H9 (cell line): ENCODE measurements around the gene ADAMTS2. TPM values are rescaled to one million over a fixed set of nuclear protein-coding genes. Genes with fewer than 3 reads are reported as not detected.
A peak's percentile ranks its signal among the peaks of the same experiment; 100 is the strongest.

Experiments used
- DNase-seq: peaks from one replicate; pipeline ENCODE4 v3.0.0-alpha.2; 2017
- H2AFZ ChIP-seq: one replicate; pipeline ENCODE4 v1.6.1; 2013; ENCODE audit warnings: mild to moderate bottlenecking, low read length, control low read depth, moderate library complexity
- H2AK5ac ChIP-seq: 2 replicates; pipeline ENCODE4 v1.6.1; 2013; ENCODE audit warnings: low read length, control low read depth, mixed read lengths; ENCODE audit not compliant: insufficient read length
- H2BK120ac ChIP-seq: one replicate; pipeline ENCODE4 v1.6.1; 2013; ENCODE audit warnings: low read depth, mild to moderate bottlenecking, low read length, control low read depth, inconsistent platforms; ENCODE audit not compliant: poor library complexity, severe bottlenecking
- H2BK12ac ChIP-seq: 2 replicates; pipeline ENCODE4 v1.6.1; 2013; ENCODE audit warnings: low read length, control low read depth, mixed read lengths, low read depth; ENCODE audit not compliant: insufficient read length
- H2BK15ac ChIP-seq: 2 replicates; pipeline ENCODE4 v1.6.1; 2013; ENCODE audit warnings: low read depth, low read length, control low read depth
- H2BK20ac ChIP-seq: one replicate; pipeline ENCODE4 v1.6.1; 2013; ENCODE audit warnings: low read depth, mild to moderate bottlenecking, low read length, control low read depth, inconsistent platforms; ENCODE audit not compliant: poor library complexity, severe bottlenecking
- H2BK5ac ChIP-seq: 2 replicates; pipeline ENCODE4 v1.6.1; 2013; ENCODE audit warnings: low read length, control low read depth, mixed read lengths; ENCODE audit not compliant: insufficient read length
- H3K14ac ChIP-seq: 2 replicates; pipeline ENCODE4 v1.6.1; 2013; ENCODE audit warnings: low read length, control low read depth; ENCODE audit not compliant: insufficient read depth
- H3K18ac ChIP-seq: 2 replicates; pipeline ENCODE4 v1.6.1; 2013; ENCODE audit warnings: low read depth, mild to moderate bottlenecking, mixed read lengths, low read length, control low read depth; ENCODE audit not compliant: insufficient read length
- H3K23ac ChIP-seq: 2 replicates; pipeline ENCODE4 v1.6.1; 2013; ENCODE audit warnings: low read length, control low read depth, mixed read lengths, low read depth; ENCODE audit not compliant: insufficient read length
- H3K23me2 ChIP-seq: 2 replicates; pipeline ENCODE4 v1.6.1; 2013; ENCODE audit warnings: low read depth, mild to moderate bottlenecking, mixed read lengths, low read length, control low read depth; ENCODE audit not compliant: insufficient read length, poor library complexity, severe bottlenecking
- H3K27ac ChIP-seq: 2 replicates; pipeline ENCODE4 v1.5.1; 2013; ENCODE audit warnings: low read length, control low read depth, mixed read lengths, low read depth; ENCODE audit not compliant: insufficient read length
- H3K27me3 ChIP-seq: 2 replicates; pipeline ENCODE4 v1.6.1; 2013; ENCODE audit warnings: low read length, control low read depth, inconsistent platforms; ENCODE audit not compliant: insufficient read depth
- H3K4ac ChIP-seq: 2 replicates; pipeline ENCODE4 v1.6.1; 2013; ENCODE audit warnings: low read depth, mild to moderate bottlenecking, control low read depth, inconsistent platforms, low read length, moderate library complexity
- H3K4me1 ChIP-seq: 2 replicates; pipeline ENCODE4 v1.6.1; 2013; ENCODE audit warnings: low read length, control low read depth, inconsistent platforms; ENCODE audit not compliant: insufficient read depth
- H3K4me2 ChIP-seq: 2 replicates; pipeline ENCODE4 v1.6.1; 2013; ENCODE audit warnings: low read length, control low read depth, mixed read lengths; ENCODE audit not compliant: insufficient read length, insufficient read depth
- H3K56ac ChIP-seq: 2 replicates; pipeline ENCODE4 v1.6.1; 2013; ENCODE audit warnings: low read depth, mild to moderate bottlenecking, mixed read lengths, low read length, control low read depth; ENCODE audit not compliant: insufficient read length
- H3K79me1 ChIP-seq: 2 replicates; pipeline ENCODE4 v1.6.1; 2013; ENCODE audit warnings: low read depth, mild to moderate bottlenecking, moderate library complexity, low read length, control low read depth, inconsistent platforms; ENCODE audit not compliant: insufficient read depth, poor library complexity, severe bottlenecking
- H3K79me2 ChIP-seq: 2 replicates; pipeline ENCODE4 v1.6.1; 2013; ENCODE audit warnings: low read length, control low read depth, inconsistent platforms; ENCODE audit not compliant: insufficient read depth
- H3K9ac ChIP-seq: 2 replicates; pipeline ENCODE4 v1.6.1; 2013; ENCODE audit warnings: low read length, control low read depth, mixed read lengths; ENCODE audit not compliant: insufficient read length; ENCODE audit errors: extremely low read depth
- H3K9me3 ChIP-seq: one replicate; pipeline ENCODE4 v1.6.1; 2013; ENCODE audit warnings: low read depth, low read length, inconsistent platforms; ENCODE audit not compliant: control insufficient read depth
- H3T11ph ChIP-seq: one replicate; pipeline ENCODE4 v1.6.1; 2013; ENCODE audit warnings: mild to moderate bottlenecking, low read length, control low read depth, inconsistent platforms
- H4K20me1 ChIP-seq: one replicate; pipeline ENCODE4 v1.6.1; 2013; ENCODE audit not compliant: control insufficient read depth, insufficient read length, insufficient read depth
- H4K5ac ChIP-seq: 2 replicates; pipeline ENCODE4 v1.6.1; 2013; ENCODE audit warnings: low read depth, mild to moderate bottlenecking, mixed read lengths, low read length, control low read depth; ENCODE audit not compliant: insufficient read length
- H4K8ac ChIP-seq: replicated peaks from 2 replicates; pipeline ENCODE4 v1.6.1; 2013; ENCODE audit warnings: low read length, control low read depth, mixed read lengths, low read depth; ENCODE audit not compliant: insufficient read length
- H4K91ac ChIP-seq: 2 replicates; pipeline ENCODE4 v1.6.1; 2013; ENCODE audit warnings: low read depth, mild to moderate bottlenecking, moderate library complexity, mixed read lengths, low read length, control low read depth; ENCODE audit not compliant: insufficient read length
- H3K27ac Mint-ChIP-seq, 3 experiments: 2 replicates in 2 of 3; 3 replicates in 1 of 3; pipeline ENCODE4 v1.8.0; 2020 to 2021; ENCODE audit warnings: mixed read lengths in 3 of 3, mild to moderate bottlenecking in 1 of 3, moderate library complexity in 1 of 3
- H3K27me3 Mint-ChIP-seq: 2 replicates; pipeline ENCODE4 v1.8.0; 2021; ENCODE audit warnings: low read depth, mild to moderate bottlenecking, moderate library complexity, mixed read lengths
- H3K36me3 Mint-ChIP-seq, 3 experiments: 2 replicates in 2 of 3; 3 replicates in 1 of 3; pipeline ENCODE4 v1.8.0; 2020 to 2021; ENCODE audit warnings: low read depth in 3 of 3, mixed read lengths in 3 of 3; ENCODE audit not compliant: insufficient read depth in 1 of 3
- H3K4me1 Mint-ChIP-seq, 2 experiments: 2 replicates each; pipeline ENCODE4 v1.8.0; 2020; ENCODE audit warnings: mixed read lengths in 2 of 2
- H3K4me3 Mint-ChIP-seq, 2 experiments: 2 replicates in 1 of 2; 3 replicates in 1 of 2; pipeline ENCODE4 v1.8.0; 2020 to 2021; ENCODE audit warnings: mild to moderate bottlenecking in 2 of 2, mixed read lengths in 2 of 2, moderate library complexity in 1 of 2
- H3K9me3 Mint-ChIP-seq, 2 experiments: 2 replicates in 1 of 2; 3 replicates in 1 of 2; pipeline ENCODE4 v1.8.0; 2020; ENCODE audit warnings: mild to moderate bottlenecking in 2 of 2, mixed read lengths in 2 of 2, moderate library complexity in 1 of 2
- WGBS: extraction: QIAGEN DNeasy Blood & Tissue Kit; methylation state at CpG from one replicate; pipeline ENCODE4 v1.1.7; 2013; ENCODE audit warnings: missing lambda C conversion rate, low lambda C conversion rate, mixed read lengths; ENCODE audit not compliant: insufficient read length; ENCODE audit errors: extremely low coverage; 5-methylcytosine and 5-hydroxymethylcytosine counted together
- total RNA-seq: library from RNA; stranded (reverse); gene quantifications from 2 replicates; pipeline ENCODE4 v1.2.1, GENCODE V29; 2021
- TF ChIP-seq, protein P1 (sequence below): fragments of 200-600 bp; sonication (generic); conservative IDR thresholded peaks from 3 replicates; pipeline ENCODE4 v1.8.0; 2021; ENCODE audit warnings: antibody characterized with exemption, mild to moderate bottlenecking

ADAMTS2 gene
- total RNA-seq, 1 experiment from 2014 or later: 5.4 TPM

DNA sequence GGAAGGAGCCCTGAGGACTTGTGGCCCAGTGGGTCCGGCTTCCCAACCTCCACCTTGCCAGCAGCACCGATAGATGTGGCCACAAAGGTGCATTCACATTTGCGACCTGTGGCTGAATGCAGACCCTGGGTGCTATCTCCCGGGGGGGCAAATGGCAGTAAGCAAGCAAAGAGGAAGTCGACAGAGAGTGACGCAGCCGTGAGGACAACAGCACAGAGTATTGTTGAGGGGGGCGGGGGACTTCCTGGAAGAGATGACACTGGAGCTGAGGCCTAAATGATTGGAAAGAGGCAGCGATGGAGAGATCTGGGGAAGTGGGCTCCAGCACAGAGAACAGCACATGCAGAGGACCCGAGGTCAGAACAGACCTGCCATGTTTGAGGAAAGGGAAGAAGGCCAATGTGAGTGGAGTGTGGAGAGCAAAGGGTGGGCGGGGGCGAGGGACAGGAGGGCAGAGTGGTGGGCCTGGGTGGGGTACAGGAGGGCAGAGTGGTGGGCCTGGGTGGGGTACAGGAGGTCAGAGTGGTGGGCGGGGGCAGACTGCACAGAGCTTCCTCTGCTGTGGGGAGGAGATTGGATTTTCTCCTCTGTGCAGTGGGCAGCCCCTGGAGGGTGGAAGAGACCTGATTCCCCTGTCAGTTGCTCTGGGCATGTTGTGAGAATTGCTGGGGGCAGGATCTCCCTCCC is 42.6 kb downstream of the ADAMTS2 start:
- no peaks in the 10 kb centered on the region for H3K23me2 ChIP-seq

More for the DNA sequence above, 42.6 kb downstream of the ADAMTS2 start:
- no peak overlapping the region for H2BK12ac ChIP-seq
- no peak overlapping the region for H2BK15ac ChIP-seq
- Mint-ChIP-seq H3K27me3 (peaks cover 1% of the 10 kb centered on the region), H3K4me1 (0 out of 4 replicates have a peak, but pooled peaks cover 0 to 4% of the 10 kb centered on the region in 2 experiments), H3K4me3 (no peak overlapping the region), H3K27ac (no peak overlapping the region), H3K9me3 (peaks cover 27 to 34% of the 10 kb centered on the region in 2 experiments; a peak in 4 of 5 replicates), H3K36me3 (0 out of 7 replicates have a peak, but pooled peaks cover 0 to 13% (median 2%) of the 10 kb centered on the region in 3 experiments)
- H3K14ac ChIP-seq: 0 out of 2 replicates have a peak overlapping the region, but pooled peaks have one; percentile 8
- DNase-seq: no peak
- no peak overlapping the region for H4K5ac ChIP-seq
- no peaks in the 10 kb centered on the region for H3K79me1 ChIP-seq
- no peak overlapping the region for H2BK20ac ChIP-seq
- no peak overlapping the region for H3K4ac ChIP-seq
- no peak overlapping the region for H2BK5ac ChIP-seq
- H4K91ac ChIP-seq: no peak overlapping the region
- no peak overlapping the region for H2AFZ ChIP-seq
- no peaks in the 10 kb centered on the region for H3K4me1 ChIP-seq
- H2BK120ac ChIP-seq: no peak overlapping the region
- H3K9ac ChIP-seq: no peak overlapping the region
- no peaks in the 10 kb centered on the region for H3K9me3 ChIP-seq
- no peak overlapping the region for H4K8ac ChIP-seq
- no peaks in the 10 kb centered on the region for H4K20me1 ChIP-seq
- no peak overlapping the region for H3K56ac ChIP-seq
- H3T11ph ChIP-seq: no peak overlapping the region
- H3K18ac ChIP-seq: no peak overlapping the region
- WGBS: no CpG with 5 or more reads among the region's 13 CpGs
- H3K4me2 ChIP-seq: no peak overlapping the region
- H3K27ac ChIP-seq: no peak overlapping the region
- H3K79me2 ChIP-seq: no peaks in the 10 kb centered on the region
- H3K23ac ChIP-seq: no peak overlapping the region
- H3K27me3 ChIP-seq: no peaks in the 10 kb centered on the region
- H2AK5ac ChIP-seq: no peak overlapping the region
- TF ChIP-seq, protein P1, sequence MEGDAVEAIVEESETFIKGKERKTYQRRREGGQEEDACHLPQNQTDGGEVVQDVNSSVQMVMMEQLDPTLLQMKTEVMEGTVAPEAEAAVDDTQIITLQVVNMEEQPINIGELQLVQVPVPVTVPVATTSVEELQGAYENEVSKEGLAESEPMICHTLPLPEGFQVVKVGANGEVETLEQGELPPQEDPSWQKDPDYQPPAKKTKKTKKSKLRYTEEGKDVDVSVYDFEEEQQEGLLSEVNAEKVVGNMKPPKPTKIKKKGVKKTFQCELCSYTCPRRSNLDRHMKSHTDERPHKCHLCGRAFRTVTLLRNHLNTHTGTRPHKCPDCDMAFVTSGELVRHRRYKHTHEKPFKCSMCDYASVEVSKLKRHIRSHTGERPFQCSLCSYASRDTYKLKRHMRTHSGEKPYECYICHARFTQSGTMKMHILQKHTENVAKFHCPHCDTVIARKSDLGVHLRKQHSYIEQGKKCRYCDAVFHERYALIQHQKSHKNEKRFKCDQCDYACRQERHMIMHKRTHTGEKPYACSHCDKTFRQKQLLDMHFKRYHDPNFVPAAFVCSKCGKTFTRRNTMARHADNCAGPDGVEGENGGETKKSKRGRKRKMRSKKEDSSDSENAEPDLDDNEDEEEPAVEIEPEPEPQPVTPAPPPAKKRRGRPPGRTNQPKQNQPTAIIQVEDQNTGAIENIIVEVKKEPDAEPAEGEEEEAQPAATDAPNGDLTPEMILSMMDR: no peak
